Measurements from ENCODE around the gene ABCG4. TPM values are rescaled to one million over a fixed set of nuclear protein-coding genes. Genes with fewer than 3 reads are reported as not detected.

Gene ABCG4
- total RNA-seq, 1 donor from 2014 or later: 1.3 TPM

- H3K4me3 Mint-ChIP-seq: peak overlapping the region; percentile 89
- no peak for DNase-seq (ENCODE audit: extremely low spot score, unreplicated experiment)
- H3K27me3 Mint-ChIP-seq: no peaks in the 10 kb centered on the region
- TF ChIP-seq CTCF (conservative IDR thresholded peaks at IDR 0.05): no peak
- peaks cover 4% of the 10 kb centered on the region for H3K36me3 Mint-ChIP-seq
- peaks cover 22% of the 10 kb centered on the region for H3K4me1 Mint-ChIP-seq (ENCODE audit: unreplicated experiment)
- H3K9me3 Mint-ChIP-seq: no peaks in the 10 kb centered on the region
- H3K27ac Mint-ChIP-seq: no peak overlapping the region
Measured at GRCh38 chr11:119109843-119110242, 39.0 kb upstream of the ABCG4 start.

GRCh38 chr11:119110439-119110838, 38.4 kb upstream of the ABCG4 start:
- no peak for TF ChIP-seq CTCF (conservative IDR thresholded peaks at IDR 0.05)
- H3K4me3 Mint-ChIP-seq: no peak overlapping the region
- no peak for DNase-seq (ENCODE audit: extremely low spot score, unreplicated experiment)
- no peak overlapping the region for H3K27ac Mint-ChIP-seq
- H3K4me1 Mint-ChIP-seq (ENCODE audit: unreplicated experiment): peaks cover 22% of the 10 kb centered on the region
- H3K27me3 Mint-ChIP-seq: no peaks in the 10 kb centered on the region
- H3K36me3 Mint-ChIP-seq: peaks cover 8% of the 10 kb centered on the region
- H3K9me3 Mint-ChIP-seq: no peaks in the 10 kb centered on the region

- Mint-ChIP-seq H3K27ac (no peak overlapping the region), H3K4me1 (ENCODE audit: unreplicated experiment) (peaks cover 15% of the 10 kb centered on the region), H3K27me3 (no peaks in the 10 kb centered on the region), H3K9me3 (no peaks in the 10 kb centered on the region), H3K4me3 (no peak overlapping the region), H3K36me3 (peaks cover 10% of the 10 kb centered on the region)
- TF ChIP-seq CTCF (conservative IDR thresholded peaks at IDR 0.05): no peak
- no peak for DNase-seq (ENCODE audit: extremely low spot score, unreplicated experiment)
Measured at GRCh38 chr11:119111361-119111925, 37.4 kb upstream of the ABCG4 start.

GRCh38 chr11:119112314-119113020, 36.4 kb upstream of the ABCG4 start:
- H3K36me3 Mint-ChIP-seq: peaks cover 10% of the 10 kb centered on the region
- no peak overlapping the region for H3K4me3 Mint-ChIP-seq
- no peak for TF ChIP-seq CTCF (conservative IDR thresholded peaks at IDR 0.05)
- H3K4me1 Mint-ChIP-seq (ENCODE audit: unreplicated experiment): peaks cover 10% of the 10 kb centered on the region
- no peaks in the 10 kb centered on the region for H3K9me3 Mint-ChIP-seq
- no peak for DNase-seq (ENCODE audit: extremely low spot score, unreplicated experiment)
- H3K27me3 Mint-ChIP-seq: no peaks in the 10 kb centered on the region
- no peak overlapping the region for H3K27ac Mint-ChIP-seq

GRCh38 chr11:119113716-119114115, 35.1 kb upstream of the ABCG4 start:
- DNase-seq (ENCODE audit: extremely low spot score, unreplicated experiment): no peak
- peaks cover 10% of the 10 kb centered on the region for H3K36me3 Mint-ChIP-seq
- H3K27ac Mint-ChIP-seq: no peak overlapping the region
- H3K27me3 Mint-ChIP-seq: no peaks in the 10 kb centered on the region
- TF ChIP-seq CTCF (conservative IDR thresholded peaks at IDR 0.05): no peak
- H3K4me1 Mint-ChIP-seq (ENCODE audit: unreplicated experiment): peaks cover 3% of the 10 kb centered on the region
- no peaks in the 10 kb centered on the region for H3K9me3 Mint-ChIP-seq
- no peak overlapping the region for H3K4me3 Mint-ChIP-seq
